WTC11 (cell line): ENCODE results near the gene STK25. TPM values are rescaled to one million over a fixed set of nuclear protein-coding genes. Genes with fewer than 3 reads are reported as not detected.
A peak's percentile ranks its signal among the peaks of the same experiment; 100 is the strongest.

Experiments used
- ATAC-seq: fragments of 200-7000 bp; cut with Tn5 transposase; 2 replicates; pipeline ENCODE4 v1.10.0; 2021; ENCODE audit warnings: mild to moderate bottlenecking, moderate library complexity
- CTCF ChIA-PET: fragments of 300-600 bp; sonication (Branson Sonifier 250); formaldehyde crosslinking; loops from one replicate; lab custom pipeline; 2021; ENCODE audit warnings: antibody characterized with exemption; lab: Charles Lee
- POLR2A ChIA-PET: fragments of 350-600 bp; sonication (Branson Sonifier 250); formaldehyde crosslinking; loops from one replicate; lab custom pipeline; 2021; ENCODE audit warnings: antibody characterized with exemption; lab: Charles Lee
- DNase-seq: peaks from one replicate; pipeline ENCODE4 v3.0.0; 2021; ENCODE audit warnings: low spot score
- H3K27ac Mint-ChIP-seq: 2 replicates; pipeline ENCODE4 v1.8.0; 2021; ENCODE audit warnings: mixed read lengths
- H3K27me3 Mint-ChIP-seq: 2 replicates; pipeline ENCODE4 v1.8.0; 2021; ENCODE audit warnings: low read depth, mild to moderate bottlenecking, moderate library complexity, mixed read lengths
- H3K36me3 Mint-ChIP-seq: 2 replicates; pipeline ENCODE4 v1.8.0; 2021; ENCODE audit warnings: mixed read lengths
- H3K4me1 Mint-ChIP-seq: 2 replicates; pipeline ENCODE4 v1.8.0; 2022; ENCODE audit warnings: mixed read lengths
- H3K4me3 Mint-ChIP-seq: 2 replicates; pipeline ENCODE4 v1.8.0; 2021; ENCODE audit warnings: mild to moderate bottlenecking, moderate library complexity, mixed read lengths
- H3K9me3 Mint-ChIP-seq: 2 replicates; pipeline ENCODE4 v1.8.0; 2021; ENCODE audit warnings: mixed read lengths
- CREB1 ChIP-seq: sonication (generic); formaldehyde crosslinking; IDR thresholded peaks from 2 replicates; pipeline ENCODE4 v1.8.0; 2023; ENCODE audit warnings: mild to moderate bottlenecking, missing genetic modification reagents
- GABPB1 ChIP-seq: sonication (generic); formaldehyde crosslinking; IDR thresholded peaks from 2 replicates; pipeline ENCODE4 v1.8.1; 2023; ENCODE audit warnings: mild to moderate bottlenecking, missing genetic modification reagents
- GTF2I ChIP-seq: fragments of 250-450 bp; sonication (Bioruptor Pico); conservative IDR thresholded peaks from 2 replicates; pipeline ENCODE4 v1.4.0; 2021; ENCODE audit warnings: mild to moderate bottlenecking
- JUN ChIP-seq: sonication (generic); formaldehyde crosslinking; IDR thresholded peaks from 2 replicates; pipeline ENCODE4 v1.8.0; 2023; ENCODE audit warnings: mild to moderate bottlenecking, missing genetic modification reagents
- TCF7 ChIP-seq: sonication (generic); formaldehyde crosslinking; IDR thresholded peaks from 2 replicates; pipeline ENCODE4 v1.8.0; 2022; ENCODE audit warnings: mild to moderate bottlenecking, low read depth, missing genetic modification reagents, moderate library complexity
- ZBTB21 ChIP-seq: sonication (generic); formaldehyde crosslinking; IDR thresholded peaks from 2 replicates; pipeline ENCODE4 v1.8.1; 2023; ENCODE audit warnings: mild to moderate bottlenecking, missing genetic modification reagents, borderline replicate concordance
- ZNF263 ChIP-seq: sonication (generic); formaldehyde crosslinking; IDR thresholded peaks from 2 replicates; pipeline ENCODE4 v1.8.1; 2022; ENCODE audit warnings: low read depth, mild to moderate bottlenecking, moderate library complexity, missing genetic modification reagents
- total RNA-seq: library from RNA; stranded (reverse); gene quantifications from 3 replicates; pipeline ENCODE4 v1.2.3, GENCODE V29; 2021
- TF ChIP-seq, protein P1 (sequence below): sonication (generic); formaldehyde crosslinking; IDR thresholded peaks from 2 replicates; pipeline ENCODE4 v1.8.1; 2023; ENCODE audit warnings: mild to moderate bottlenecking, missing genetic modification reagents, moderate library complexity
- TF ChIP-seq, protein P2 (sequence below): fragments of 250-450 bp; sonication (Bioruptor Pico); IDR thresholded peaks from 2 replicates; pipeline ENCODE4 v1.9.0; 2021; ENCODE audit warnings: mild to moderate bottlenecking
- TF ChIP-seq, protein P3 (sequence below): sonication (generic); formaldehyde crosslinking; IDR thresholded peaks from 2 replicates; pipeline ENCODE4 v1.8.1; 2023; ENCODE audit warnings: mild to moderate bottlenecking, missing genetic modification reagents, borderline replicate concordance
- TF ChIP-seq, protein P4 (sequence below): sonication (generic); formaldehyde crosslinking; IDR thresholded peaks from 2 replicates; pipeline ENCODE4 v1.8.1; 2022; ENCODE audit warnings: missing genetic modification reagents, borderline replicate concordance
- TF ChIP-seq, protein P5 (sequence below): sonication (generic); formaldehyde crosslinking; IDR thresholded peaks from 2 replicates; pipeline ENCODE4 v1.8.1; 2023; ENCODE audit warnings: mild to moderate bottlenecking, missing genetic modification reagents
- TF ChIP-seq, protein P6 (sequence below): sonication (generic); formaldehyde crosslinking; IDR thresholded peaks from 2 replicates; pipeline ENCODE4 v1.8.0; 2022; ENCODE audit warnings: missing genetic modification reagents

The STK25 gene
- total RNA-seq, 1 experiment from 2014 or later, result 232 TPM

DNA sequence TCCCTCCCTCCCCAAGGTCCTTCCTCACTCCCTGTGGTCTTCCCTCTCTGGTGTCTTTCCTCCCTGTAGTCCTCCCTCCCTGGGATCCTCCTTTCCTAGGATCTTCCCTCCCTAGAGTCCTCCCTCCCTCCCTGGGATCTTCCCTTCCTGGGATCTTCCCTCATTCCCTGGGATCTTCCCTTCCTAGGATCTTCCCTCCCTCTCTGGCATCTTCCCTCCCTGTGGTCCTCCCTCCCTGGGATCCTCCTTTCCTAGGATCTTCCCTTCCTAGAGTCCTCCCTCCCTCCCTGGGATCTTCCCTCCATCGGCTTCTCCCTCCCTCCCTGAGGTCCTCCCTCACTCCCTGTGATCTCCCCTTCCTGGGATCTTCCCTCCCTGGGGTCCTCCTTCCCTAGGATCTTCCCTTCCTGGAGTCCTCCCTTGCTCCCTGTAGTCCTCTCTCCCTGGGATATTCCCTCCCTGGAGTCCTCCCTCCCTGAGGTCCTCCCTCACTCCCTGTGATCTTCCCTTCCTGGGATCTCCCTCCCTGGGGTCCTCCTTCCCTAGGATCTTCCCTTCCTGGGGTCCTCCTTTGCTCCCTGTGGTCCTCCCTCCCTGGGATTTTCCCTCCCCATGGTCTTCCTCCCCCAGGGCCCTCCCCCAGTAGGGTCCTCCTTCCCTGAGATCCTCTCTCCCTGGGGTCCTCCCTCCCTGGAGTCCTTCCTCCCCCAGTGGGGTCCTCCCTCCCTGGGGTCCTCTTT lies 23.0 kb downstream of the STK25 start:
- Mint-ChIP-seq H3K27me3 (no peaks in the 10 kb centered on the region), H3K9me3 (0 out of 2 replicates have a peak, but pooled peaks cover 2% of the 10 kb centered on the region), H3K27ac (no peak overlapping the region), H3K4me1 (no peaks in the 10 kb centered on the region), H3K36me3 (no peaks in the 10 kb centered on the region), H3K4me3 (no peak overlapping the region)
- ChIA-PET CTCF (interaction anchor here (0.6 to 0.8 kb wide), 2 partner anchors 56 to 634 kb away, joined by 5 to 8 read pairs; no protein-coding TSS in a partner anchor), POLR2A (interaction anchor here (0.6 kb wide), 1 partner anchor 11 kb away, joined by 4 read pairs; no protein-coding TSS in a partner anchor)
- ATAC-seq (no peak), DNase-seq (no peak)
- TF ChIP-seq ZNF263 (peak; percentile 65), TCF7 (CRISPR knock-in tag) (no peak)
- TF ChIP-seq, protein P1, sequence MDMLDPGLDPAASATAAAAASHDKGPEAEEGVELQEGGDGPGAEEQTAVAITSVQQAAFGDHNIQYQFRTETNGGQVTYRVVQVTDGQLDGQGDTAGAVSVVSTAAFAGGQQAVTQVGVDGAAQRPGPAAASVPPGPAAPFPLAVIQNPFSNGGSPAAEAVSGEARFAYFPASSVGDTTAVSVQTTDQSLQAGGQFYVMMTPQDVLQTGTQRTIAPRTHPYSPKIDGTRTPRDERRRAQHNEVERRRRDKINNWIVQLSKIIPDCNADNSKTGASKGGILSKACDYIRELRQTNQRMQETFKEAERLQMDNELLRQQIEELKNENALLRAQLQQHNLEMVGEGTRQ (CRISPR knock-in tag), result no peak

DNA sequence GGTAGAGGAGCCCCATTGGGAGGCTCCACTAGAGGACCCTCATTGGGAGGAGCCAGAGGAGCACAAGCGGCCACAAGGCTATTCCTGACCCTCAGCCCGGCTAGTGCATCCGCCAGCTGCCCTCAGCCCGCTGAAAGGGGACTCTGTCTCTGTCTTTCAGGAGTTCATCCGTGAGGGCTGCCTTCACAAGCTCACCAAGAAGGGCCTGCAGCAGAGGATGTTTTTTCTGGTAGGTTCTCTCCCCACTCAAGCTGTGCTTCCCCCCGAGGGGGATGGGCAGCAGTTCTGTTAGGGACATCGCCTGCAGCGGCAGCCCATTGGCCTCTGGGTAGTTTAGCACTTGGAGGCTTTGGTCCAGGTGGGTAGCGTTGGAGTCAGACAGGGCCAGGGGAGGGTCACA lies 25.1 kb downstream of the STK25 start:
- H3K4me3 Mint-ChIP-seq, result no peak overlapping the region
- POLR2A ChIA-PET, result no interaction called here
- no peaks in the 10 kb centered on the region for H3K36me3 Mint-ChIP-seq
- TF ChIP-seq, protein P2, sequence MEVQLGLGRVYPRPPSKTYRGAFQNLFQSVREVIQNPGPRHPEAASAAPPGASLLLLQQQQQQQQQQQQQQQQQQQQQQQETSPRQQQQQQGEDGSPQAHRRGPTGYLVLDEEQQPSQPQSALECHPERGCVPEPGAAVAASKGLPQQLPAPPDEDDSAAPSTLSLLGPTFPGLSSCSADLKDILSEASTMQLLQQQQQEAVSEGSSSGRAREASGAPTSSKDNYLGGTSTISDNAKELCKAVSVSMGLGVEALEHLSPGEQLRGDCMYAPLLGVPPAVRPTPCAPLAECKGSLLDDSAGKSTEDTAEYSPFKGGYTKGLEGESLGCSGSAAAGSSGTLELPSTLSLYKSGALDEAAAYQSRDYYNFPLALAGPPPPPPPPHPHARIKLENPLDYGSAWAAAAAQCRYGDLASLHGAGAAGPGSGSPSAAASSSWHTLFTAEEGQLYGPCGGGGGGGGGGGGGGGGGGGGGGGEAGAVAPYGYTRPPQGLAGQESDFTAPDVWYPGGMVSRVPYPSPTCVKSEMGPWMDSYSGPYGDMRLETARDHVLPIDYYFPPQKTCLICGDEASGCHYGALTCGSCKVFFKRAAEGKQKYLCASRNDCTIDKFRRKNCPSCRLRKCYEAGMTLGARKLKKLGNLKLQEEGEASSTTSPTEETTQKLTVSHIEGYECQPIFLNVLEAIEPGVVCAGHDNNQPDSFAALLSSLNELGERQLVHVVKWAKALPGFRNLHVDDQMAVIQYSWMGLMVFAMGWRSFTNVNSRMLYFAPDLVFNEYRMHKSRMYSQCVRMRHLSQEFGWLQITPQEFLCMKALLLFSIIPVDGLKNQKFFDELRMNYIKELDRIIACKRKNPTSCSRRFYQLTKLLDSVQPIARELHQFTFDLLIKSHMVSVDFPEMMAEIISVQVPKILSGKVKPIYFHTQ (CRISPR knock-in tag), result no peak
- TF ChIP-seq GTF2I, result no peak
- TF ChIP-seq ZBTB21 (CRISPR knock-in tag), result no peak
- TF ChIP-seq CREB1 (CRISPR knock-in tag), result no peak
- TF ChIP-seq, protein P3, sequence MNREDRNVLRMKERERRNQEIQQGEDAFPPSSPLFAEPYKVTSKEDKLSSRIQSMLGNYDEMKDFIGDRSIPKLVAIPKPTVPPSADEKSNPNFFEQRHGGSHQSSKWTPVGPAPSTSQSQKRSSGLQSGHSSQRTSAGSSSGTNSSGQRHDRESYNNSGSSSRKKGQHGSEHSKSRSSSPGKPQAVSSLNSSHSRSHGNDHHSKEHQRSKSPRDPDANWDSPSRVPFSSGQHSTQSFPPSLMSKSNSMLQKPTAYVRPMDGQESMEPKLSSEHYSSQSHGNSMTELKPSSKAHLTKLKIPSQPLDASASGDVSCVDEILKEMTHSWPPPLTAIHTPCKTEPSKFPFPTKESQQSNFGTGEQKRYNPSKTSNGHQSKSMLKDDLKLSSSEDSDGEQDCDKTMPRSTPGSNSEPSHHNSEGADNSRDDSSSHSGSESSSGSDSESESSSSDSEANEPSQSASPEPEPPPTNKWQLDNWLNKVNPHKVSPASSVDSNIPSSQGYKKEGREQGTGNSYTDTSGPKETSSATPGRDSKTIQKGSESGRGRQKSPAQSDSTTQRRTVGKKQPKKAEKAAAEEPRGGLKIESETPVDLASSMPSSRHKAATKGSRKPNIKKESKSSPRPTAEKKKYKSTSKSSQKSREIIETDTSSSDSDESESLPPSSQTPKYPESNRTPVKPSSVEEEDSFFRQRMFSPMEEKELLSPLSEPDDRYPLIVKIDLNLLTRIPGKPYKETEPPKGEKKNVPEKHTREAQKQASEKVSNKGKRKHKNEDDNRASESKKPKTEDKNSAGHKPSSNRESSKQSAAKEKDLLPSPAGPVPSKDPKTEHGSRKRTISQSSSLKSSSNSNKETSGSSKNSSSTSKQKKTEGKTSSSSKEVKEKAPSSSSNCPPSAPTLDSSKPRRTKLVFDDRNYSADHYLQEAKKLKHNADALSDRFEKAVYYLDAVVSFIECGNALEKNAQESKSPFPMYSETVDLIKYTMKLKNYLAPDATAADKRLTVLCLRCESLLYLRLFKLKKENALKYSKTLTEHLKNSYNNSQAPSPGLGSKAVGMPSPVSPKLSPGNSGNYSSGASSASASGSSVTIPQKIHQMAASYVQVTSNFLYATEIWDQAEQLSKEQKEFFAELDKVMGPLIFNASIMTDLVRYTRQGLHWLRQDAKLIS, result no peak
- TF ChIP-seq JUN, result no peak
- TF ChIP-seq, protein P4, sequence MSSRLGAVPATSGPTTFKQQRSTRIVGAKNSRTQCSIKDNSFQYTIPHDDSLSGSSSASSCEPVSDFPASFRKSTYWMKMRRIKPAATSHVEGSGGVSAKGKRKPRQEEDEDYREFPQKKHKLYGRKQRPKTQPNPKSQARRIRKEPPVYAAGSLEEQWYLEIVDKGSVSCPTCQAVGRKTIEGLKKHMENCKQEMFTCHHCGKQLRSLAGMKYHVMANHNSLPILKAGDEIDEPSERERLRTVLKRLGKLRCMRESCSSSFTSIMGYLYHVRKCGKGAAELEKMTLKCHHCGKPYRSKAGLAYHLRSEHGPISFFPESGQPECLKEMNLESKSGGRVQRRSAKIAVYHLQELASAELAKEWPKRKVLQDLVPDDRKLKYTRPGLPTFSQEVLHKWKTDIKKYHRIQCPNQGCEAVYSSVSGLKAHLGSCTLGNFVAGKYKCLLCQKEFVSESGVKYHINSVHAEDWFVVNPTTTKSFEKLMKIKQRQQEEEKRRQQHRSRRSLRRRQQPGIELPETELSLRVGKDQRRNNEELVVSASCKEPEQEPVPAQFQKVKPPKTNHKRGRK, result no peak
- TF ChIP-seq, protein P5, sequence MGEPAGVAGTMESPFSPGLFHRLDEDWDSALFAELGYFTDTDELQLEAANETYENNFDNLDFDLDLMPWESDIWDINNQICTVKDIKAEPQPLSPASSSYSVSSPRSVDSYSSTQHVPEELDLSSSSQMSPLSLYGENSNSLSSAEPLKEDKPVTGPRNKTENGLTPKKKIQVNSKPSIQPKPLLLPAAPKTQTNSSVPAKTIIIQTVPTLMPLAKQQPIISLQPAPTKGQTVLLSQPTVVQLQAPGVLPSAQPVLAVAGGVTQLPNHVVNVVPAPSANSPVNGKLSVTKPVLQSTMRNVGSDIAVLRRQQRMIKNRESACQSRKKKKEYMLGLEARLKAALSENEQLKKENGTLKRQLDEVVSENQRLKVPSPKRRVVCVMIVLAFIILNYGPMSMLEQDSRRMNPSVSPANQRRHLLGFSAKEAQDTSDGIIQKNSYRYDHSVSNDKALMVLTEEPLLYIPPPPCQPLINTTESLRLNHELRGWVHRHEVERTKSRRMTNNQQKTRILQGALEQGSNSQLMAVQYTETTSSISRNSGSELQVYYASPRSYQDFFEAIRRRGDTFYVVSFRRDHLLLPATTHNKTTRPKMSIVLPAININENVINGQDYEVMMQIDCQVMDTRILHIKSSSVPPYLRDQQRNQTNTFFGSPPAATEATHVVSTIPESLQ (CRISPR knock-in tag), result no peak
- TF ChIP-seq, protein P6, sequence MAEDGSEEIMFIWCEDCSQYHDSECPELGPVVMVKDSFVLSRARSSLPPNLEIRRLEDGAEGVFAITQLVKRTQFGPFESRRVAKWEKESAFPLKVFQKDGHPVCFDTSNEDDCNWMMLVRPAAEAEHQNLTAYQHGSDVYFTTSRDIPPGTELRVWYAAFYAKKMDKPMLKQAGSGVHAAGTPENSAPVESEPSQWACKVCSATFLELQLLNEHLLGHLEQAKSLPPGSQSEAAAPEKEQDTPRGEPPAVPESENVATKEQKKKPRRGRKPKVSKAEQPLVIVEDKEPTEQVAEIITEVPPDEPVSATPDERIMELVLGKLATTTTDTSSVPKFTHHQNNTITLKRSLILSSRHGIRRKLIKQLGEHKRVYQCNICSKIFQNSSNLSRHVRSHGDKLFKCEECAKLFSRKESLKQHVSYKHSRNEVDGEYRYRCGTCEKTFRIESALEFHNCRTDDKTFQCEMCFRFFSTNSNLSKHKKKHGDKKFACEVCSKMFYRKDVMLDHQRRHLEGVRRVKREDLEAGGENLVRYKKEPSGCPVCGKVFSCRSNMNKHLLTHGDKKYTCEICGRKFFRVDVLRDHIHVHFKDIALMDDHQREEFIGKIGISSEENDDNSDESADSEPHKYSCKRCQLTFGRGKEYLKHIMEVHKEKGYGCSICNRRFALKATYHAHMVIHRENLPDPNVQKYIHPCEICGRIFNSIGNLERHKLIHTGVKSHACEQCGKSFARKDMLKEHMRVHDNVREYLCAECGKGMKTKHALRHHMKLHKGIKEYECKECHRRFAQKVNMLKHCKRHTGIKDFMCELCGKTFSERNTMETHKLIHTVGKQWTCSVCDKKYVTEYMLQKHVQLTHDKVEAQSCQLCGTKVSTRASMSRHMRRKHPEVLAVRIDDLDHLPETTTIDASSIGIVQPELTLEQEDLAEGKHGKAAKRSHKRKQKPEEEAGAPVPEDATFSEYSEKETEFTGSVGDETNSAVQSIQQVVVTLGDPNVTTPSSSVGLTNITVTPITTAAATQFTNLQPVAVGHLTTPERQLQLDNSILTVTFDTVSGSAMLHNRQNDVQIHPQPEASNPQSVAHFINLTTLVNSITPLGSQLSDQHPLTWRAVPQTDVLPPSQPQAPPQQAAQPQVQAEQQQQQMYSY (CRISPR knock-in tag), result no peak
- TF ChIP-seq GABPB1 (CRISPR knock-in tag), result no peak
- DNase-seq (no peak), ATAC-seq (no peak)
- no peak overlapping the region for H3K27ac Mint-ChIP-seq
- H3K9me3 Mint-ChIP-seq, result no peaks in the 10 kb centered on the region
- no peaks in the 10 kb centered on the region for H3K27me3 Mint-ChIP-seq
- CTCF ChIA-PET, result no interaction called here
- no peaks in the 10 kb centered on the region for H3K4me1 Mint-ChIP-seq
